C4-2B (cell line): ENCODE measurements around the gene NT5DC2.

Experiments
- ZFX ChIP-seq: fragments of 450-650 bp; IDR thresholded peaks from 2 replicates; pipeline ENCODE4 v1.6.1; 2017
- TF ChIP-seq, protein P1 (sequence below): fragments of 450-650 bp; conservative IDR thresholded peaks from 2 replicates; pipeline ENCODE4 v1.5.1; 2017; ENCODE audit warnings: mild to moderate bottlenecking

DNA sequence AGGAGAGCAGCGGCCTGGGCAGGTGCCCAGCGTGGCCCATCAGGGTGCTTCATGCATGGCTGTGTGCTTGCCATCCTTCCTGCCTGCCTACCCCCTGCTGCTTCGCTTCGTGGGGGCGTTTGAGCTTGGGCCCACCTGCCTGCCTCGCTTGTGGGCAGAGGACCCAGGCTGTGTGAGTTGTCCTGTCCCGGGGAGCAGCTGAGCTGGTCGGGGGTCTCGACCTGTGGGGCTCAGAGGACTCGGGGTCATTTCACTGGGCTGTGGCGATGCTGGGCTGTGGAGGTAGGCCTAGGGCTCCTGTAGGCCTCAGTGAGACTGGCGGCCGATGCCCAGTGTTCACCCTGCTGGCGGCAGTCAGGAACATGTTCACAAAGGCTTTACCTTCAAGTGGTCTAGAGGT, 50.6 kb downstream of the NT5DC2 start:
- TF ChIP-seq, protein P1, sequence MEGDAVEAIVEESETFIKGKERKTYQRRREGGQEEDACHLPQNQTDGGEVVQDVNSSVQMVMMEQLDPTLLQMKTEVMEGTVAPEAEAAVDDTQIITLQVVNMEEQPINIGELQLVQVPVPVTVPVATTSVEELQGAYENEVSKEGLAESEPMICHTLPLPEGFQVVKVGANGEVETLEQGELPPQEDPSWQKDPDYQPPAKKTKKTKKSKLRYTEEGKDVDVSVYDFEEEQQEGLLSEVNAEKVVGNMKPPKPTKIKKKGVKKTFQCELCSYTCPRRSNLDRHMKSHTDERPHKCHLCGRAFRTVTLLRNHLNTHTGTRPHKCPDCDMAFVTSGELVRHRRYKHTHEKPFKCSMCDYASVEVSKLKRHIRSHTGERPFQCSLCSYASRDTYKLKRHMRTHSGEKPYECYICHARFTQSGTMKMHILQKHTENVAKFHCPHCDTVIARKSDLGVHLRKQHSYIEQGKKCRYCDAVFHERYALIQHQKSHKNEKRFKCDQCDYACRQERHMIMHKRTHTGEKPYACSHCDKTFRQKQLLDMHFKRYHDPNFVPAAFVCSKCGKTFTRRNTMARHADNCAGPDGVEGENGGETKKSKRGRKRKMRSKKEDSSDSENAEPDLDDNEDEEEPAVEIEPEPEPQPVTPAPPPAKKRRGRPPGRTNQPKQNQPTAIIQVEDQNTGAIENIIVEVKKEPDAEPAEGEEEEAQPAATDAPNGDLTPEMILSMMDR, result no peak
- no peak for TF ChIP-seq ZFX
